AG08396 (cell line): ENCODE data around the gene SLC39A8.

Experiments
- DNase-seq: peaks from one replicate; pipeline ENCODE4 v3.0.0; 2012; ENCODE audit warnings: low spot score, mixed read lengths

The SLC39A8 gene

DNA sequence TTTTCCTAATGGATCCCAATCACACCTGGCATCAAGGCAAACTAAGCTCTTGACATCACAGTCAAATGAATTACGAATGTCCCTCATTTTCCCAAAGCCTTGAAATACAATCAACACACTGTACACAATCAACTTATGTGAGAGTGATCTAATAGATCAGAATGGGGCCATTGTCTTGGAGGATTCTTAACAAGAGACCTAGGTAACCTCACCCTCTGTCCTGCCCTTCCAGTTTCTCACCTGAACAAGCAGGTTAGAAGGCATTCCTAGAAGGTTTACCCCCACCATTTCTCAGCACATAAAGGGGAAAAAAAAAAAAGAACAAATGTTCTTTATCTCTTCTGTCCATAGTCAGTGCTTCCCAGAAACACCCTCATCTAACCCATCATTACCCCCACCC, 6.3 kb downstream of the SLC39A8 start:
- no peak for DNase-seq

DNA sequence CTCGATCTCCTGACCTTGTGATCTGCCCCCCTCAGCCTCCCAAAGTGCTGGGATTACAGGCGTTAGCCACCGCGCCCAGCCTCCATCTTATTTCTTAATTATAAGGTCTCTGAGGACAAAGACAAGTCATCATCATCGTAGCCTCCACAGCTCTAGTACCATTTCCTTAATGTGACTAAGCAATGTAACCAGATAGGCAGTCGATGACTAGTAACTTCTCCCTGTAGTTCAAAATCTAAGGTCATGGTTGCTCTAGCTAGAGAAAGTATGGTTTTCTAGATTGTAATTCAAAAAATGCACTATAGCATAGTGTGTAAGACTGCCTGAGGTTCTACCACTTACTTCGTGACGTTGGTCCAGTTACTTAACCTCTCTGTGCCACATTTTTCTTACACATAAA, 6.9 kb downstream of the SLC39A8 start:
- DNase-seq: no peak

DNA sequence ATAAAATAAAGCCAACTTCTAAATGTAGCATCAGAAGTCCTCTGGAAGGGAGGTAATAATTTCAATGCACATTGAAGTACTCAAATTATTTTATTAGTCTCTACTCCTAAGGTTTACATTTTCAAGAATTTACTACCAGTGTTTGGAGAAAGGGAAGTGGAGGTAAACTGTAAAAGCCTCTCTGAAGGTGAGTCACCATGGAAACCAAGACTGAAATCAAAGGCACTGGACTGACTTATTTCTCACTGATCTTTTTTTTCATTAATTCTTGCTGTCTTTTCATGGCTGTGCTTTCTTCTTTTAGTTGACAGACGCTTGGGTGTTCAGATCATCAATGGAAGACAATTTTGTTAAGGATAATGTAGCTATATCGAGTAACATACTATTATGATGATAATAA, 9.7 kb downstream of the SLC39A8 start:
- DNase-seq: no peak

DNA sequence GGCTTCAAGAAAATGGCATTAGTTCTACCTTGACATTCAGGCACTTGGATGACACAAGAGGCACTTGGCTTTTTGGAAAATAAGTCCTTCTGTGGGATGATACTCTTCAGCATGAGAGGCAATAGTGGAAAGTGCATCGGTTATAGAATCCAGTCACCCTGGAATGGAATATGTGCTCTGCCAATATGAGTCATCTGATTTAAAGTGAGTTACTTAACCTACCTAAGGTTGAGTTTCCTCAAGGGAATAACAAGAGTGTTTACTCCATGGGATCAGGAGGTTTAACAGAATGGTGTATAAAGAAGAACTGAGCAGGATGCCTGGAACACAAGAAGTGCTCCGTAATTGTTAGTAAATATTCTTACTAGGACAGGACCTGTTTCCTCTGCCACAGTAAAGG, 10.7 kb downstream of the SLC39A8 start:
- DNase-seq: no peak

DNA sequence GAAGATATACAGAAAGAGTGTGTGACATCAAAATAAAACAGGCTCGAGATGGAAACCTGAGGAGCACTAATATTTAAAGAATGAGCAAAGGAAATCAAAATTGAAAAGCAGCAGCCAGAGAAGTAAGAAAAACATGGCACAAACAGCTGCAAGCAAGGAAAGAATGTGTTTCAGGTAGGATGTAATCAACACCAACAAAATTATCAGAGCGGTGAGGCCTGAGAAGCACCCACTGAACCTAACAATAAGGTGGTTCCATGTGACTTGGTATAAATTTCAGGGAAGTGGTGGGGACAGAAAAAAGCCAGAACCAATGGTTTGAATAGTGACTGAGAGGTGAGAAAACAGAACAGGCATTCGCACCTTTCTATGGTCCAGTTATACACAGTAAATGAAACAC, 11.5 kb downstream of the SLC39A8 start:
- no peak for DNase-seq

DNA sequence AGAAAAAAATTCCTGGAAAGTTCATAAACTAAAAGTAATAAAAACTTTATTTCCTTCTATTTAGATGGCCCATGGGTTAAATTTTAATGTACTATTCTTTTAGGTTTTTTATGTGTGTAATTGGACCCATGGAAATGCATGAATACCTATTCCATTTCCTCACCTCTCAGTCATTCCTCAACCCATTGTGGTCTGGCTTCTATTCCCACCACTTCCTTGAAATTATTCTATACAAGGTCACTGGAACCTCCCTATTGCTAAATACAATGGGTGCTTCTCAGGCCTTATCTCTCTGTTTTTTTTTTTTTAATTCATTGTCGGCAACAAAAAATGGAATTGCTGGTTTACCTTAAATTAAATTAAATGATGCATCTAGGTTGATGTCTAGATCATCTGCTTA, 17.2 kb downstream of the SLC39A8 start:
- no peak for DNase-seq

DNA sequence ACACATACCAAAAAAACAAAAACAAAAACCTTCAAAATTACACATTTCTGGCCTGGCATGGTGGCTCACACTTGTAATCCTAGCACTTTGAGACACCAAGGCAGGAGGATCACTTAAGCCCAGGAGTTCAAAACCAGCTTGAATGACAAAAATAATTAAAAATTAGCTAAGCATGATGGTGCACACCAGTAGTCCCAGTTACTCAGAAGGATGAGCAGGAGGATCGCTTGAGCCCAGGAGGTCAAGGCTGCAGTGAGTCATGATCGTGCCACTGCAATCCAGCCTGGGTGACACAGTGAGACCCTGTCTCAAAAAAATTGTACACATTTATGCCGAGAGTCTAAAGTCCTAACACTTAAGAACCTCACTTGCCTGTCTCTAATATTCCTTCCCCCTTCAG, 18.3 kb downstream of the SLC39A8 start:
- DNase-seq: no peak

DNA sequence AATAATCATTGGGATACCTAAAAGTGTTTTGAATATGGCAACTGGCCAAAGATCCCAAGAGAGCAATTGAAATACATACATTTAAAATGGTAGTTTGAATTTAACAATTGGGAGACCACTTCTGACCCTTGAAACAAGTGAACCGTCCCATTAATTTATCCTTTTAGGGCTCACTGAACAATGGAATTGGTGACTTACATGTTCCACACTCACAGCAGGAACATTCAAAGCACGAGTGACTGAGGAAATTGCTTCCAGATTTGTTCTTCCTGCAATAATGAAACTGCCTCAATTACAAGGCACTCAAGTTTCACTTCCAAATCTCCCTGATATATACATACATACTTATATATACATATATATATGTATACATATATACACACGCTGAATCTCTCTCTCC, 20.6 kb downstream of the SLC39A8 start:
- no peak for DNase-seq

DNA sequence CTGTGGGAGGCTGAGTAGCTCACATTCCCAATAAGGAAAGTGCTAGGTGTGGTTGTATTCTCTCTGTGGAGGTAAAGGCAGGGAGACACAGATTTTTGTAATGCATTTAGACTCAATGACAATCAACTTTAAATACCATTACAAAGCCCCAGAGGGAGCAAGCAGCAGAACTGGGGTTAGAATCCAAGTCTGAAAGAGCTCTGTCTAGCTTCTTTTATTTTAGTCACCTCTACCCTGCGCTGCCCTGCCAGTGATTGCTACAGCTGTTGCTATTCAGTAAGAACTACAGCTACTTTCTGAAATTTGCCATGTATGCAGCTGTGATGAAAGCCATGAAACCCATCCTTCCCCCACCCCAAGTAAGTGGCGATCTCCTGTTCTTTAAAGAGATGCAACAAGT, 22.5 kb downstream of the SLC39A8 start:
- no peak for DNase-seq

DNA sequence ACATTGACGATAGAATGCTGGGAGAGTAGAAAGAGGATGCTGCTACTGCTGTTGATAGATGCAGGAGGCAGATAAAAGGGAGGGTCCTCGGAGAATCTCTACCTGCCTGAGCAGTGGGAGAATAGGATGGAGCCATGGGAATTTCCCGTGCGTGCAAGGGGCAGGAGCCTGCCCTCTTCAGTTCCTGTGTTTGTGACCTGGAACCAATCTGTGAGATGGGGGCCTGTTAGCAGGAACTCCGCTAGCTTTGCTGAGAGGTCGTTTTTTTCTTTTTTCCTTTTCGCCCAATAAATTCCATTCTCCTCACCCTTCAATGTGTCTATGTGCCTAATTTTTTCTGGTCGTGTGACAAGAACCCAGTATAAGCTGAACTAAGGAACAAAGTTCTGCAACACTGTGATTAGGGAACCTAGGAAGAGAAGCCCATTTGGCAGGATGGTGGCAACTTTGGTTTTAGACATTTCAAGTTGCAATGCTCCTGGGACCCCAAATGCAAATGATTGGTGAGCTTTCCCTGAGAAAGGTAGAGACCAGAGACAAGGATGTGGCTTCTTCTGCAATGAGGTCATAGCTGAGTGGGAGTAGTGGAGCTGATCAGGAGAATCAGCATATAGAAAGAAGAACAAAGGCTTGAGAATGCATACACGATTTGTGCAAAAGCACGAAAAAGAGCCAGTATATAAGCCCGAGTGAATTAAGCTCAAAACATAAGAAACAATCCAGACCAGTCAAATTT, 23.9 kb downstream of the SLC39A8 start:
- no peak for DNase-seq

DNA sequence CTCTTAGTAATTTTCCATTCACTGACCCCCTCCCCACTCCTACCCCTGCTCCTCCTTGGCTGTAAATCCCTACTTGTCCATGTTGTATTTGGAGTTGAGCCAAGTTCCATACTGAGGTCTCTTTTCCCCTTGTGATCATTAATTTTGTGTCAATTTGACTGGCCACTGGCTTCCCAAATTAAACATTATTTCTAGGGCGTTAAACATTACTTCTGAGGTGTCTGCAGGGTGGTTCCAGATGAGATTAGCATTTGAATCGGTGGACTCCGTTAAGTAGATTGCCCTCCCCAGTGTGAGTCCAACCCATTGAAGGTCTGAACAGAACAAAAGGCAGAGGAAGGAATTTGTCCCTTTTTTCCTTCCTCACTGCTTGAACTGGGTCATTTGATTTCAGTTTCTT, 25.7 kb downstream of the SLC39A8 start:
- DNase-seq: no peak

DNA sequence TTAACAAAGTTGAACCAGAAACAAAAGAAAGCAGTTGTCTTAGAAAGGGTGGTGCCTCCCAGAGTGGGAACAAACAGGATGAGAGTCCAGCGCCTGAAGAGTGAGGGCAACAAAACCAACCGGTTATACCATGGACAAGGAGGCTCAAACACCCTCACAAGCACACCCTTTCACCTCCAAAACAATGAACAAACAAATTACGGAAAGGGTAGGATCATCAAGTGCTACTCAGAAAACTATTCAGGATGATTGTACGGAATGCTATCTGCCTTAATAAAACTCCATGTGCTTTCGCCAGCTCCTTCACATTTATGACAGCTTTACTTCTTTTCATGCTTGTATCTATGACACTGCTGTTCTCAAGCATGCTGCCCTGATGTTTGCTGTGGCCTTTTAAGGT, 26.8 kb downstream of the SLC39A8 start:
- DNase-seq: no peak

DNA sequence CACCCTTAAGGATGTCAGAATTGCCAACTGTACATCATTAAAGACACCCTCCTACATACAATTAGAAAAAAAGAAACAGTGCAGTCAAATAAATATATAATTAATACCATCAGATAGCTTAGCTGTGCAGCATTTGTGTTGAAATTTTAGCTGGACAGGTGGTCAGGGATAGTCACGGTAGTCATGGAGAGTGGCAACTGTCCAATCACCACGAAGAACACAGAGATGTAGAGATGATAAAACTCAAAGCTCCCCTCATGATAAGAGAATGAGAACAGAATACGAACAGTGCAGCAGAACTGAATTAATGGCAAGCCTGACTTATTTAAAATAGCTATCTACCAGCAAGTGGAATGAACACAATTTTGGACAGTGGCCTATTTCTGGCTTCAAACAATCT, 27.2 kb downstream of the SLC39A8 start:
- no peak for DNase-seq

DNA sequence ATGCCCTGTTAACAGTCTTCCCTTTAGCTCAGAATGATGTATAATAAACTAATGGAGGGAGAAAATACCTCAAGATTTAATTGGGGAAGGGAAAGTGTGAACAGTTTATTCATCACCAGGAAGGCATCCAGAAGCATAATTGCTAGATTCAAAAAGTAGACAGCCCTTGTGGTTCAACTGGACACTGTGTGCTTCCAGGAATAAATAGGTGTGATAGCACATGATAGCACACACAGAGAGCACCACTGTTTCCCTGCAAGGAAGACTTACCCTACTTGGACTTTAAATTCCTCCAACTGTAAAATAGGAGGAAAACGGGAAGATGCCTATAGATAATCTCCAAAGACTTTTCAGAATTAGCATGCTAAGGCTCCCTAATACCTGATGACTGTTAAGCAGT, 27.8 kb downstream of the SLC39A8 start:
- DNase-seq: no peak

DNA sequence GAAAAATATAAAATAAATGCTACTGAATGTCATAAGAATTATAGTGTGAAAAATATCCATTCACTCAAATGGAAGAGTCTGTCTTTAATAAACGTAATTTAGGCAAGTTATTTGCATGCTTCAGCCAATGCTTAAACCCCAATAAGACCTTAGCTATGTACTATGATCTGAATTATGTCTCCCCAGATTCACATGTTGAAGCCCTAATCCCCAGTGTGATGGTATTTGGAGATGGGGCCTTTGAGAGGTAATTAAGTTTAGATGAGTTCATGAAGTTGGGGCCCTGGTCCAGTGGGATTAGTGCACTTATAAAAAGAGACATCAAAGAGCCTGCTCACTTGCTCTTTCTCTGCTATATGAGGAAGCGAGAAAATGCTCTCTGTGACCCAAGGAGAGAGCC, 28.7 kb downstream of the SLC39A8 start:
- DNase-seq: no peak

DNA sequence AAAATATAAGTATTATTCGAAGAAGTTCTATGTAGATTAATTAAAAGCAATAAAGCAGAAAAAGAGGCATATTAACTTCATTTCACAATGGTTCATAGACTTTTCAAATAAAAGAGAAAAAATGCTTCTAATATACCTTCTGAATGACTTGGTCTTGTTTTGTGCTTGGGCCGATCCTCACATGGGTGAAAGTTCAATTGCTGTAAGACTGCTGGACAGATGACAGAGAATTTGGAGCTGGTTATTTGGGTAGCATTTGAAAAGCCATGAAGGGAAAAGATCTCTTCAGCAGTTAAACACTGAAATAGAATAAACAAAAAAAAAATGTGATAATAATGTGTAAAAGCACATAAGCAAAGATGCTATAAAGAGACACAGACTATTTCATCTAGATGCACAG, 29.8 kb downstream of the SLC39A8 start:
- DNase-seq: no peak

DNA sequence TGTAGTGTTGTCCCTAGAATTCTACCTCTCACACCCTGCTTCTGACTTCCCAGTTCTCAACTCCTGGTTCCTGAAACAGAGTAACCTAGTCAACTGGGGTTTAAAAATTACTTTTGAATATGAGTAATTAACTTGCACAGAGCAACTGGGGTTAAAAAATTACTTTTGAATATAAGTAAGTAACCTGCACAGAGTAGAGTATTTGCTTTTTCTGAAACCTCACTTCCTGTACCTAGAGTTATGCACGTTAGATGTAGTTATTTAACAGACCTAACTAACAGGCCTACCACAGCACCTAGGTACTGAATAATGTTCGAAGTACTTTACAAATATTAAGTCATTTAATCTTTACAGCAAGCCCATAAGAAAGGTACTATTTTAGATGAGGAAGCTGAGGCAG, 32.9 kb downstream of the SLC39A8 start:
- DNase-seq: no peak

DNA sequence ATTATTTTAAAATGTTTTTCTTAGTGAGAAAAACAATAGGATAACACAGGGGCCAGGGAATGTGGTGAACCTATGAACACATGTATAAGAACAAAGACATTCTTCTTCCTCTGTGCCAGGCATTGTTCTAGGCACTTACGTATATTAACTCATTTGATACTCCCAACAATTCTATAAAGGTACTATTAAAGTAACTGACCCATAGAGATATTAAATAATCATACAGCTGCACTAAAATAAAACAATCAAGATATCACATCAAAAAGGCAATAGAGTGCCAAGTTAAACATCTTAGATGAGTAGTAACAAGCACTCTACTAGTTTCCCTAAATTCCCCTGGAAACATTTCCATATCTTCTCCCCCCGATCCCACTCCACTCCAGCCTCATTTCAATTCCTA, 33.4 kb downstream of the SLC39A8 start:
- no peak for DNase-seq

DNA sequence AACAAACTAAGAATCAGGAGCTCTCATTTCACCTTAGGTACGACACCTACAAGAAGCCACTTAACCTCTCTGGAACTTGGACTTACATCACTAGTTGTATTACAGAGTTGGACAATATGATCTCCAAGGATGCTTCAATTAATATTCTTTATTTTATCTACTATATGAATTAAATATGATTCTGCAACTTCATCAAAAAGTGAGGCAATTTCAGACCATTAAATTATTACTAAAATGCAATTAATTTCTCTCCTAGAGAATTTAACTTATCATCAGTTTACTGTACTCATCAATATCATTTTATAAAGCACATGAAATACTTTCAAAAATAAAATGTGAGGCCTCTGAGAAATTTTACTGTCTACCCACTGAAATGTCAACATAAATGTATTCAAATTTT, 33.9 kb downstream of the SLC39A8 start:
- no peak for DNase-seq

DNA sequence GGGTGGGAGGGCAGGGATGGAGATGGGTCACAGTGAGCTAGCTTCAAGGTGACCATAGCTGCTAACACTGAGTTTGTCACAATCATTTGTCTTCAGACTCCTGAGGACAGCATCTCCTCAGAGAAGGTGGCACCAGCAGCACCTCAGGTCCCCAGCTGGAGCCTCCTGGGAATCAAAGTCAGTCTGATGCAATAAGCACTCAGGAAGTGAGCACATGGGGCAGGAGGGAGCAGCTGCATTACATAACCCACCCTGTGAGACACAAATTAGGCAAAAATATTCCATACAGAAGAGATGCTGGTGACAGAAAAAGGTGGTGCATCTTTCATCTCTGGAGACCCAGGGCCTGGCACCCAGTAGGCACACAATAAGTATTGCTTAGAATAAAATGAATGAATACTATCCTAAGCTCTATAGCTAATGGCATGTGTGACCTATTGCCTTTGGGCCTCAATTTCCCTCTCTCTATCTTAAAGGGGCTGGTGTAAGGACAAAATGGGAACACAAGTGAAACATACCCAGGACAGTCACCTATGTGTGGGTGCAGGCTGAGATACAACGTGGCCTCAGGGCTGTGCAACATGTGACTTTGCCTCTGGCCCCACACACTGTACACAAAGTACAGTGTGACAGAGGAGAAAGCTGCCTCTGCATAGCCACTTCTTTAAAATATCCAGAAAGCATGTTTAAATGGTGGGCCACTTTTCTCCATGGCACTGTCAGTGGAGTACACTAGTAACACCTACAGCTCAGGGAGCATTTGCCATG, 37.1 kb downstream of the SLC39A8 start:
- DNase-seq: no peak

DNA sequence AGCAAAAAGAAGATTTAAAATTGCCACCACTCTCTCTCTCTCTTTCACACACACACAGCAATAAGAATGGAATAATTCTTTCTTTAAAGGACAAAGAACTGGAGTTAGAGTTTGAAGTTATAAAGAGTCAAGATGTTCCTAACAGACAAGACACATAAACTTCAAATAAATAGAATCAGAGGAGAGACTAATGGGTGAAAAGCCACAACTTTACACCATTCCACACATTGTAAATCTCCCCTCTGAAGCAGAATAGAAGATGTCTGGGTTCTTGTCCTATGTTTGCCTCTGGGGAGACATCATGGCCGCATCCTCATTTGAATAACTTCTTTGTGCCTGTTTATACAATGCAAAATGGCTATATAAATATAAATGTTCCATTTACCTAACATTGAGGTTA, 39.6 kb downstream of the SLC39A8 start:
- no peak for DNase-seq

DNA sequence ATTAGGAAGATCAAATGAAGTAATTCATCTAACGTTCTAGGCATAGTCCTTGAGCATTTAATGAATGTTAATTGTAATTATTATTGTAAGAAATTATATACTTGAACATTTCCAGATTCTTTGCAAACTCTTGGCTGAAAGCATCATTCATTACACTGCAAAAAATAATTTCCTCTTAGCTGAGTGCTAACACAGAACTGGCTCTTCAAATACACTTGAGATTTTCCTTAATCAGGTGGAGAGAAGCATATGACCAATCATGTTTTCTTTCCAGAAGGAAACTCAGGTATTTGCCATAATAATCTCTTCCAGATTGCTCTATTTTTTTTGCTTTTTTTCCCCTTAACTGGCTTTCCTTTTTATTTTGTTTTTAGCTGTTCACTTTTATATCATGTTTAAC, 42.5 kb downstream of the SLC39A8 start:
- no peak for DNase-seq

DNA sequence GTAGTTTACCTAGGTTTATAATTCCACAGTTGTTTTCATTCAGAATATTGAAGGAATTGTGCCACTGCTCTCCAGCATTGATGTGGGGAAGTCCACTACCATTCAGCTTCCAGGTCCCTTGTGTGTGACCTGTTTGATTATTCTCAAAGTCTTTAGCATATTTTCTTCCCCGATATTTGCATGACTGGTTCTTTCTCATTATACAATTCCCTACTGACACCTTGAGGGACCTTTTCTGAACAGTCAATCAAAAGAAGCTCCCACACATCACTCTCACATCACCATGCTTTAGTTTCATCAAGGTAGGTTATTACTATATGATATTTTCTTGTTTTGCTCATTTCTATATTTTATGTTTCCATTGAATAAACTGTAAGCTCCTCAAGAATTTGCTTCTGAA, 44.1 kb downstream of the SLC39A8 start:
- DNase-seq: no peak
